Neuronal stem cell (in vitro differentiated cells): ENCODE measurements around the gene DEFB126. TPM values are rescaled to one million over a fixed set of nuclear protein-coding genes. Genes with fewer than 3 reads are reported as not detected.
"Not testable (repeated sequence)": the region's sequence is repeated elsewhere in the genome, so short reads cannot be mapped to it uniquely, and the experiment has no call there.

Experiments used
- DNase-seq: peaks from one replicate; pipeline ENCODE4 v3.0.0-alpha.2; 2013; ENCODE audit warnings: low spot score
- H2AFZ ChIP-seq: one replicate; pipeline ENCODE4 v1.6.1; 2013; ENCODE audit warnings: mild to moderate bottlenecking, low read length, inconsistent platforms
- H2AK5ac ChIP-seq: 2 replicates; pipeline ENCODE4 v1.6.1; 2013; ENCODE audit warnings: low read depth, mild to moderate bottlenecking, inconsistent platforms, low read length, moderate library complexity, mixed read lengths
- H2BK120ac ChIP-seq: 2 replicates; pipeline ENCODE4 v1.6.1; 2013; ENCODE audit warnings: low read depth, mild to moderate bottlenecking, inconsistent platforms, low read length, moderate library complexity, mixed read lengths
- H2BK12ac ChIP-seq: one replicate; pipeline ENCODE4 v1.6.1; 2013; ENCODE audit warnings: low read length, inconsistent platforms
- H2BK15ac ChIP-seq: 2 replicates; pipeline ENCODE4 v1.6.1; 2013; ENCODE audit warnings: mild to moderate bottlenecking, low read length, inconsistent platforms, mixed read lengths
- H2BK5ac ChIP-seq: one replicate; pipeline ENCODE4 v1.6.1; 2013; ENCODE audit warnings: inconsistent platforms, mild to moderate bottlenecking, low read length, moderate library complexity
- H3K14ac ChIP-seq: one replicate; pipeline ENCODE4 v1.6.1; 2013; ENCODE audit warnings: low read length, inconsistent platforms
- H3K18ac ChIP-seq: 2 replicates; pipeline ENCODE4 v1.6.1; 2013; ENCODE audit warnings: low read length, inconsistent platforms
- H3K23ac ChIP-seq: 2 replicates; pipeline ENCODE4 v1.6.1; 2013; ENCODE audit warnings: low read depth, mild to moderate bottlenecking, mixed read lengths, low read length, inconsistent platforms; ENCODE audit not compliant: poor library complexity
- H3K27ac ChIP-seq: replicated peaks from 3 replicates; pipeline ENCODE4 v1.5.1; 2013; ENCODE audit warnings: low read length, inconsistent platforms
- H3K27me3 ChIP-seq, 3 experiments: 2 replicates each; pipeline ENCODE4 v1.6.1; 2013; ENCODE audit warnings: low read length in 3 of 3, mild to moderate bottlenecking in 2 of 3, inconsistent platforms in 1 of 3, low read depth in 1 of 3, mixed read lengths in 1 of 3, moderate library complexity in 1 of 3; ENCODE audit not compliant: control insufficient read depth in 3 of 3, insufficient read depth in 3 of 3
- H3K36me3 ChIP-seq, 2 donors: replicated peaks in 1 of 2; 2 replicates each; pipeline ENCODE4 v1.6.1; 2013; ENCODE audit warnings: low read length in 2 of 2; ENCODE audit not compliant: control insufficient read depth in 2 of 2, insufficient read depth in 2 of 2
- H3K4ac ChIP-seq: 2 replicates; pipeline ENCODE4 v1.6.1; 2013; ENCODE audit warnings: inconsistent platforms, mild to moderate bottlenecking, low read length, moderate library complexity
- H3K4me1 ChIP-seq, 2 donors: 1 replicate in 1 of 2; 2 replicates in 1 of 2; pipeline ENCODE4 v1.6.1; 2013; ENCODE audit warnings: low read length in 2 of 2, low read depth in 1 of 2; ENCODE audit not compliant: control insufficient read depth in 2 of 2, insufficient read depth in 1 of 2
- H3K4me2 ChIP-seq: one replicate; pipeline ENCODE4 v1.6.1; 2013; ENCODE audit warnings: mild to moderate bottlenecking, low read length, inconsistent platforms; ENCODE audit not compliant: insufficient read depth, poor library complexity, severe bottlenecking
- H3K4me3 ChIP-seq, 2 donors: 2 replicates each; pipeline ENCODE4 v1.5.1; 2013; ENCODE audit warnings: low read length in 2 of 2, mild to moderate bottlenecking in 2 of 2, inconsistent platforms in 1 of 2, moderate library complexity in 1 of 2
- H3K79me1 ChIP-seq: one replicate; pipeline ENCODE4 v1.6.1; 2013; ENCODE audit warnings: low read depth, mild to moderate bottlenecking, inconsistent platforms, low read length, moderate library complexity
- H3K9ac ChIP-seq: one replicate; pipeline ENCODE4 v1.6.1; 2013; ENCODE audit warnings: mild to moderate bottlenecking, low read depth, low read length, inconsistent platforms; ENCODE audit not compliant: poor library complexity
- H3K9me3 ChIP-seq, 2 donors: replicated peaks in 1 of 2; 2 replicates each; pipeline versions ENCODE3 to v1.6.1; 2013; ENCODE audit warnings: low read length in 2 of 2, mild to moderate bottlenecking in 2 of 2, inconsistent platforms in 1 of 2, low read depth in 1 of 2, mixed read lengths in 1 of 2, moderate library complexity in 1 of 2; ENCODE audit not compliant: control insufficient read depth in 2 of 2, insufficient read depth in 1 of 2
- H4K8ac ChIP-seq: one replicate; pipeline ENCODE4 v1.6.1; 2013; ENCODE audit warnings: low read depth, mild to moderate bottlenecking, inconsistent platforms, low read length, moderate library complexity
- H4K91ac ChIP-seq: one replicate; pipeline ENCODE4 v1.6.1; 2013; ENCODE audit warnings: low read length, low read depth, mild to moderate bottlenecking, inconsistent platforms; ENCODE audit not compliant: poor library complexity
- WGBS, 2 donors: extraction: QIAGEN DNeasy Blood & Tissue Kit; methylation state at CpG; one replicate each; pipeline ENCODE4 v1.1.7; 2013; ENCODE audit warnings: missing lambda C conversion rate in 2 of 2, mixed read lengths in 1 of 2; ENCODE audit not compliant: insufficient read length in 2 of 2, insufficient replicate concordance in 1 of 2; ENCODE audit errors: extremely low coverage in 2 of 2; 5-methylcytosine and 5-hydroxymethylcytosine counted together
- polyA plus RNA-seq, 2 experiments: library from polyadenylated mRNA; stranded (reverse); fragments of 200-250 nt; gene quantifications; one replicate each; pipeline ENCODE4 v1.2.3, GENCODE V29; 2013

Gene DEFB126
- not detected for polyA plus RNA-seq (2013, experiment 1 of 2)
- polyA plus RNA-seq (2013, experiment 2 of 2) = not detected

GRCh38 chr20:142290-142689, at the start of gene DEFB126:
Gene DEFB126, plus strand, starts transcription at chr20:142590. Its CDS starts 39 bp downstream, at chr20:142629.
- Histone ChIP-seq H3K27me3 (peaks cover 0 to 35% (median 2%) of the 10 kb centered on the region in 3 experiments), H3K9ac (no peak within 1 kb of the TSS), H3K18ac (no peak within 1 kb of the TSS), H3K4me3 (no peak within 1 kb of the TSS), H3K4me1 (no peaks in the 10 kb centered on the region), H2BK120ac (no peak within 1 kb of the TSS), H4K91ac (no peak within 1 kb of the TSS), H3K36me3 (no peaks in the 10 kb centered on the region), H2AFZ (no peak within 1 kb of the TSS), H4K8ac (no peak within 1 kb of the TSS), H2BK15ac (no peak within 1 kb of the TSS), H3K4ac (no peak within 1 kb of the TSS), H3K9me3 (peaks cover 0 to 15% of the 10 kb centered on the region in 2 donors), H3K4me2 (no peak within 1 kb of the TSS), H2AK5ac (no peak within 1 kb of the TSS), H3K27ac (no peak within 1 kb of the TSS), H3K79me1 (no peaks in the 10 kb centered on the region), H2BK12ac (no peak within 1 kb of the TSS), H3K23ac (no peak within 1 kb of the TSS), H2BK5ac (no peak within 1 kb of the TSS), H3K14ac (peak within 1 kb of the TSS; percentile 38)
- DNase-seq = no peak
- WGBS, 2 donors = no CpG with 5 or more reads among the region's 1 CpG

GRCh38 chr20:93641-94040, 48.7 kb upstream of the DEFB126 start:
- H2BK15ac ChIP-seq = no peak overlapping the region
- H3K23ac ChIP-seq = no peak overlapping the region

GRCh38 chr20:95215-95614, 47.2 kb upstream of the DEFB126 start:
- Histone ChIP-seq H3K23ac (no peak overlapping the region), H3K27ac (no peak overlapping the region), H3K18ac (no peak overlapping the region), H3K27me3 (no peaks in the 10 kb centered on the region), H4K91ac (no peak overlapping the region), H3K9ac (no peak overlapping the region), H3K9me3 (peaks cover 0 to 11% of the 10 kb centered on the region in 2 donors), H3K4ac (no peak overlapping the region), H2AK5ac (no peak overlapping the region), H3K36me3 (no peaks in the 10 kb centered on the region), H3K4me3 (no peak overlapping the region), H2AFZ (no peak overlapping the region), H3K4me1 (no peaks in the 10 kb centered on the region), H2BK15ac (no peak overlapping the region), H2BK120ac (no peak overlapping the region), H3K4me2 (no peak overlapping the region), H4K8ac (no peak overlapping the region), H2BK5ac (no peak overlapping the region), H3K14ac (no peak overlapping the region), H2BK12ac (no peak overlapping the region), H3K79me1 (no peaks in the 10 kb centered on the region)
- no CpG with 5 or more reads among the region's 4 CpGs for WGBS, 2 donors
- DNase-seq = no peak

More at GRCh38 chr20:93641-94040, 48.7 kb upstream of the DEFB126 start:
- H3K79me1 ChIP-seq = no peaks in the 10 kb centered on the region
- no peak overlapping the region for H4K8ac ChIP-seq
- H2BK5ac ChIP-seq = no peak overlapping the region
- H3K4me3 ChIP-seq = no peak overlapping the region
- H2BK12ac ChIP-seq = no peak overlapping the region
- H3K9ac ChIP-seq = no peak overlapping the region
- no peak overlapping the region for H3K4me2 ChIP-seq
- no peak overlapping the region for H4K91ac ChIP-seq
- no peak for DNase-seq
- no peak overlapping the region for H3K18ac ChIP-seq
- no peak overlapping the region for H2BK120ac ChIP-seq
- peaks cover 0 to 8% of the 10 kb centered on the region in 2 donors for H3K9me3 ChIP-seq
- no peaks in the 10 kb centered on the region for H3K4me1 ChIP-seq
- H3K27ac ChIP-seq = no peak overlapping the region
- no peak overlapping the region for H2AFZ ChIP-seq
- no peak overlapping the region for H3K14ac ChIP-seq
- H3K27me3 ChIP-seq = no peaks in the 10 kb centered on the region
- H2AK5ac ChIP-seq = no peak overlapping the region
- no peaks in the 10 kb centered on the region for H3K36me3 ChIP-seq
- no peak overlapping the region for H3K4ac ChIP-seq

GRCh38 chr20:97691-98090, 44.7 kb upstream of the DEFB126 start:
- not testable (repeated sequence) for H3K9ac ChIP-seq, H3K9me3 ChIP-seq, H3K4me1 ChIP-seq, H2BK15ac ChIP-seq, H3K23ac ChIP-seq, H3K4me2 ChIP-seq, H3K27ac ChIP-seq, H3K18ac ChIP-seq, H2BK120ac ChIP-seq, H3K14ac ChIP-seq, H4K91ac ChIP-seq, H3K79me1 ChIP-seq, H4K8ac ChIP-seq, H2AFZ ChIP-seq, H2BK12ac ChIP-seq, H3K4ac ChIP-seq, H3K4me3 ChIP-seq, H3K36me3 ChIP-seq, H2AK5ac ChIP-seq, H3K27me3 ChIP-seq, H2BK5ac ChIP-seq, DNase-seq
- WGBS, 2 donors = no CpG with 5 or more reads among the region's 5 CpGs
